Activated CD8-positive, alpha-beta memory T cell treated with anti-CD3 and anti-CD28 coated beads, Interleukin-2, amount 50 U/mL, for 24 hours (primary cell): Measurements from ENCODE around the gene TTYH3.

Experiments used
- DNase-seq: peaks from one replicate; pipeline ENCODE4 v3.0.0-alpha.2; 2020; ENCODE audit errors: extremely low read depth

The TTYH3 gene

DNA sequence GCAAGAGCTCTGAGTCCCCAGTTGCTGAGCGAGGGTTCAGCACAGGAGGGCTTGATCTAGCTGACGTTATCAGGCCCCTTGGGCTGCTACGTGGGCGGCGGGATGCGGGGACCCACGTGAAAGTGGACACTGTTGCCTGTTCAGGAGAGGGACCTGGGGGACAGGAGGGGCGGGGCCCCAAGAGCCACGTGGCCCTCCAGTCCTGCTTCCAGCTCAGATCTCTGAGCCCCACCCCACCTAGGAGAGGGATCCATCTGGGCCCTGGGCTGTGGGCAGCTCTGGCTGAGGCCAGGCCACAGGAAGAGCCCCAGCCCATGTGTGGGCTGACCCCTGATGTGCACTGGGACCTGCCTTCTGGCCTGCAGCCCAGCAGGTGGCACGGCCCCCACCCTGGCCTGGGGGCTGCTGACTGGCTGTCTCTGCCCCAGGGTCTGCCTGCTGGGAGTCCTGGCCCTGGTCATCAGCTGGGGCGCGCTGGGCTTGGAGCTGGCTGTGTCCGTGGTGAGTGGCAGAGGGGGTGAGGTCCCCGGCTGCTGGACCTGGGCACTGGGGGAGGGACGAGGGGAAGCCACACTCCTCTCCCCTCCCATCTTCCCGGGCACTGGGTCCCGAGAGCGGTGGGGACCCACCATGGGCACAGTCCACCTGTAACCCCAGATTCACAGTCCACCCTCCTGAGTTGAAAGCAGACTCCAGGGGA lies 17.5 kb downstream of the TTYH3 start:
- DNase-seq, result no peak

GRCh38 chr7:2649991-2650390 lies 18.2 kb downstream of the TTYH3 start:
- no peak for DNase-seq

DNA sequence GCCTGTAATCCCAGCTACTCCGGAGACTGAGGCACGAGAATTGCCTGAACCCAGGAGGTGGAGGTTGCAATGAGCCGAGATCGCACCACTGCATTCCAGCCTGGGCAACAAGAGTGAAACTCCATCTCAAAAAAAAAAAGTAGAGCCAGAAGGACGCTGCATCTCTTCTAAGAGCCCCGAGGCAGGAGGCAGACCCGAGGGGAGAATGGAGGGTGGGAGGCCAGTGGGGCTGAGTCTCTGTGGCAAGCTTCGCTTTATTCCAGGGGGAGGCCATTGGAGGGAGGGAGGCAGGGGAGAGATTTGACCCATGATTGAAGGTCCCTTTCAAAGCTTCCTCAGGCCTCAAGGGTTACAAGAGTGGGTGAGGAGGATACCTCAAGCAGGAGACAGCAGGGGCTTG lies 18.7 kb downstream of the TTYH3 start:
- no peak for DNase-seq

DNA sequence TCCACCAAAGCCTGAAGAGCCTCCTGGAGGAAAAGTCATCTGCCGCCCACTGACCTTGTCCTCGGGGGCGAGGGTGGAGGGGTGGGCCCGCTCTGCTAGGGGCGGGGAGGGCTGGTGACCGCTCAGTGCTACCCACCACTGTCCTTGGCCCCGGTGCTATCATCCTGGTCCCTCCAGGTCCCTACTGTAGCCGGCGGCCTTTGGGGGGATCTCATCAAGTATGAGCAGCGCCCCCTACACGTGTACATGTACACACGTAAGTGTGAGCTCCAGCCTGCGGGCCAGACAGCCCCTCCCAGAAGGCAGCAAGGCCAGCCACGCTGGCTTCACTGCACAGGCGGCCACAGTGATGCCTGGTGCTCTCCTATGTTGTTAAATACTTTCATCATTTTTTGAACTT lies 19.6 kb downstream of the TTYH3 start:
- DNase-seq, result no peak

GRCh38 chr7:2651847-2652735 lies 20.3 kb downstream of the TTYH3 start:
- no peak for DNase-seq

DNA sequence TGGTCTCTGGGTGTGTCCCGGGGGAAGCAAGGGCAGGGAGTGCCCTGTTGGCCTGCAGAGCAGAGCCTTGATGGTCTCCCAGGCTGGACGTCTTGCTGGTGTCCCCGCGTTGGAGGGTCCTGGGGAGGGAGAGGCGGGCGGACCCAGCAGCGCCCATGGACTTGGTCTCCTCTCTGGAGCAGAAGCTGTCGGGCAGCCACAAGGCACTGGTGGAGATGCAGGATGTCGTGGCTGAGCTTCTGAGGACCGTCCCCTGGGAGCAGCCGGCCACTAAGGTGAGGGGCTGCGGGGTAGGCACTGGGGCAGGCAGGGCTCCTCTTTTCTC lies 20.9 kb downstream of the TTYH3 start:
- no peak for DNase-seq

- no peak for DNase-seq
Observed at GRCh38 chr7:2654059-2654458, 22.3 kb downstream of the TTYH3 start.

GRCh38 chr7:2655870-2656614 lies 24.3 kb downstream of the TTYH3 start:
- no peak for DNase-seq

GRCh38 chr7:2657208-2657607 lies 25.4 kb downstream of the TTYH3 start:
- DNase-seq, result no peak

DNA sequence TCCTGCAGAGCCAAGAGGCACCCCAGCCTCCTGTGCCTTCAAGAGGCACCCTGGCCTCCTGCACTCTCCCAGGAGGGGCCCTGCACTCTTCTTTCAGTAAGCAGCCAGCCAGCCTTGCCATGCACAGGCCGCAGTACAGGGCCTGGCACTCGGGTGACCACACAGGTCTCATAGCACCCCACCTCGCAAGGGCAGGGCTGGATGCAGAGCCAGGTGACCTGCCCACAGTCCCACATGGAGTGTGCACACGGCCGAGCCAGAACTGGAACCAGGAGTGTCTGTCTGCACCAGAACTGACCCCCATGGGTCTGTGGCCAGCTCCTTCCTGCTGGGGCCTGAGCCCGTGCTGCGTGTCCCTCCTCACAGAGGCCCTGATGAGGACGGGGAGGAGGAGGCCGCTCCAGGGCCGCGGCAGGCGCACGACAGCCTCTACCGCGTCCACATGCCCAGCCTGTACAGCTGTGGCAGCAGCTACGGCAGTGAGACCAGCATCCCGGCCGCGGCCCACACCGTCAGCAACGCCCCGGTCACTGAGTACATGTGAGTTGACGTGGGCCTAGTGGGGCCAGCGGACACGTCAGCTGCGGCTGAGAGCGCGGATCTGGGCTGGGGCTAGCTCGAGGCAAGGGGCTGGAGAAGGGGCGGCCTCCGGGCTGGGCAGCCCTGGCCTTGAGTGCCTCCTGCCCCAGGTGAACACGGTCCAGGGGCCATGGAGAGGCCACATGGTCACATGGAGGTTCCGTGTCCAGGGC lies 26.3 kb downstream of the TTYH3 start:
- no peak for DNase-seq

GRCh38 chr7:2658941-2659340 lies 27.2 kb downstream of the TTYH3 start:
- no peak for DNase-seq

- DNase-seq, result no peak
Observed at GRCh38 chr7:2659556-2660358, 28.0 kb downstream of the TTYH3 start.

DNA sequence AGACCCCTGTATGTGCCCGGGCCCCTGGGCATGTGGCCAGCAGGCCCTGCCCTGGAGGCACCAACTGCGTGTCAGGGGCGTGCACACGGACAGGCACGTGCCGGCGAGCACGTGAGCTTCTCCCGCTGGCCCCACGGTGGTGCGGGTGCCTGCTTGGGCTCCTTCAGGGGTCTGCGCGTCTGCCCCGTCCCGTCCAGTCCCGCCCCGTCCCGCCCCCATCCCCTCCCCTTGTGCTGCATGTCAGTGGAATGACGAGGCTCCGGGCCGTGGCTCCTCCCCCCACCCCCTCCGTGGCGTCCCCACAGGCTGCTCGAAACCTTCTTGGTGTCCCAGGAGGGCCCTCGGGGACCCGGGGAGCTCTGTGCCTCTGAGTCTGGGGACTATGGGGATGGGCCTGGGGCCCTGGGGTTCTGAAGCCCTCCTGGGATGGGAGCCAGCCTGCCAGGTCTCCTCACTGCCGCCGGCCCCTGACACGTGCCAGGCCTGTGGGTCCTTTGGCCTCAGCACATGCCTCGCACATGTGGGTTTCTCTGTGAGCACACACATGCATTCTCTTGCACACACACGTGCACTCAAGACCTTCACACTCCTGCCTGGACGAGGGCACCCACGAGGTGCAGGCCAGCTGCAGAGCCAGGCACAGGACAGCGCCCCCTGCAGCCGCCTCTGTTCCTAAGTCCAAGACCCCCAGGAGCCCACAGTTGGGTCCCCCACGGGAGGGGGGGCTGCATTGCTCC lies 28.7 kb downstream of the TTYH3 start:
- no peak for DNase-seq

DNA sequence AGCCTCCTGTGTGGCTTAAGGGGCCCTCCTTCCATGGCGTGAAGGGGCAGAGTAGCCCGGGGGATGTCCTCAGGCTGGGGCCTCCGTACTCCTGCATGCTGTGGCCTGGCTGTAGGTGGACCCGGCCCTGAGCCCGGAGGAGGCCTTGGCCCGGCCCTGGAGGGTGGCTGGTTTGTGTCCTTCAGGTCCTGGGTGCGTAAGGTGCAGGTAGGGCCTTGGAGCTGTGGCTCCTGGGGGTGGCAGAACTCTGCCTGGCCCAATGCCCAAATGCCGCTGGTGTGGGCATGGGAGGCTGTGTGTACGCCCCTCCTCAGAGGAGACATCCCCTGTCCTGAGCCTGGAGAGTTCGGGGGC lies 29.3 kb downstream of the TTYH3 start:
- no peak for DNase-seq

DNA sequence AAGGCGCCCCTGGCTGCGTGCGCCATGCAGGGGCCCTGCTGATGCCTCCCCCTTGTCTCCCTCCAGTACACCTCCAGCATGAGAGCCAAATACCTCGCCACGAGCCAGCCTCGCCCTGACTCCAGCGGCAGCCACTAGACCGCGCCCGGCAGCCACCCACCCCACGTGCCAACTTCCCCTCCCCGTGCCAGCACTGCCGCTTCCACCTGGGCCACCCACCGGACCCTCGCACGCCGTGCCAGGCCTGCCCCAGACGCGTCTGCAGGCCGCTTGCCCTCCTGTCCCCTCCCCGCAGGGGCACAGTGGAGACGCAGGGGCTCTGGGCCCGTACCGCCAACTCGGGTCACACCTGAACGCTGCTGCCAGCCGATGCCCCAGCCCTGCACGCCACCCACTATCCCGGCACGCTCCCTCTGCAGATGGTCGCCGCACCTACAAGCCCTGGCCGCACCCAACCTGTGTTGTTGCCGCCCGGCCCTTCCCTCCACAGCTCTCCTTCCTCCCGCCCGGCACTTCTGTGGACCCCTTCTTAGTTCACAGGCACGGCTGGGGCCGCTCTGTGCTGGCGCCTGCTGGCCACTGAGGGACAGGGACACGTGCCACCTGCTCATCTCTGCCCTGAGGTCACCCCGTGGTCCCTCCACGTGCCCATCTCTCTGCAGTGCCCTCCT lies 30.0 kb downstream of the TTYH3 start:
- DNase-seq, result no peak

DNA sequence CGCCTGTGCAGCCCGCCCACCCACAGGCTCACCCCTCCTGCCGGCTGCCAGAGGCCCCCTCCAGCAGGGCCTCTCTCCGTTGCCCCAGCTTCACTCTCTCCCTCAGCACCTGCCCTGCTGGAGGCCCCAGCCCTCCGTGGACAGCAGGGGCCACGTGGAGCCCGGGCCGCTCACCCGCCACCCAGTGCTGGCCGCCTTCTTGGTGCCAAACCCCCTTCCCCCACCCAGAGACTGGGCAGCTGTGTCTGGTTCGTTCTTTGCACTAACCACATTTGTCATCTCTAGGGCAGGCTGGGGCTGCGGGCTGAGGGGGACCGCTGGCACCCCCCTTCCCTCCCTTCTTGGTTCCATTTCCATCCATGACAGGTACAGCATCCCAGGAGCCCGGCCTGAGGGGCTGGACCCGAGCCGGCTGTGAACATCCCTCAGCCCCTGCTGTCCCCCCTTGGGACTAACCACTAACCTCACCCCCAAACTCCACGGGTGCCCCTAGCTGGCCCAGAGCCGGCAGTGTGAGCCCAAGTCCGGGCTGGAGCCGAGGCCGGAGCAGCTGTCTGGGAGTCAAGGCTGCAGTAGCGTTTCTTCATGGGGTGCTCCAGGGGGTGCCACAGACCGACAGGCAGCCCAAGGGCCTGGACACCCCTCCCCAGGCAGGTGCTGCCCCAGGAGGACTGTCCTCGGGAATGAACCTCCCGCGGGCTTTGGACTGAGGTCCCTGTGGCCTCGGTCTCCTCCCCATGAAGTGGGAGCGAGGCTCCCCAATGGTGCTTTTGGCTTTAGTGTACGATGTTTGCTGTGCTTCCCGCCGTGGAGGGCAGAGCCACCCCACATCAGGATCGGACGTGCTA lies 30.7 kb downstream of the TTYH3 start:
- DNase-seq, result no peak

- no peak for DNase-seq
Observed at GRCh38 chr7:2663121-2663886, 31.5 kb downstream of the TTYH3 start.

- DNase-seq, result no peak
Observed at GRCh38 chr7:2663960-2664359, 32.2 kb downstream of the TTYH3 start.
